CD4-positive, alpha-beta T cell treated with Interferon alpha-2 for 1 hour (primary cell): ENCODE measurements around the gene UEVLD.
"Not testable (repeated sequence)": the region's sequence is repeated elsewhere in the genome, so short reads cannot be mapped to it uniquely, and the experiment has no call there.

Source experiments
- DNase-seq, 2 donors: peaks; one replicate each; pipeline ENCODE4 v3.0.0-alpha.2; 2020 to 2022

UEVLD gene

GRCh38 chr11:18588297-18589252 lies at the start of gene UEVLD:
Gene UEVLD (minus strand): TSS chr11:18588734. CDS start chr11:18588654, 80 bp downstream.
- DNase-seq = peak; percentile 75 to 80

- peak; percentile 98 to 99 for DNase-seq
Observed at GRCh38 chr11:18634140-18635032, 45.9 kb upstream of the UEVLD start, which contains the start of gene SPTY2D1. Gene SPTY2D1 (minus strand): TSS chr11:18634342. CDS start chr11:18634257, 85 bp downstream.

GRCh38 chr11:18633256-18634139 lies 45.0 kb upstream of the UEVLD start:
- DNase-seq = peak in 1 of 2 donors; percentile 31

- DNase-seq = no peak
Observed at GRCh38 chr11:18632841-18633240, 44.3 kb upstream of the UEVLD start.

GRCh38 chr11:18624161-18624560 lies 35.6 kb upstream of the UEVLD start:
- DNase-seq = no peak

- no peak for DNase-seq
Observed at GRCh38 chr11:18623707-18624106, 35.2 kb upstream of the UEVLD start.

- no peak for DNase-seq
Observed at GRCh38 chr11:18618342-18619025, 29.9 kb upstream of the UEVLD start.

GRCh38 chr11:18617688-18618341 lies 29.3 kb upstream of the UEVLD start:
- peak; percentile 47 to 79 for DNase-seq

- peak in 1 of 2 donors; percentile 19 for DNase-seq
Observed at GRCh38 chr11:18615628-18616392, 27.3 kb upstream of the UEVLD start.

GRCh38 chr11:18614667-18615066 lies 26.1 kb upstream of the UEVLD start:
- no peak for DNase-seq

- DNase-seq = no peak
Observed at GRCh38 chr11:18612394-18612793, 23.9 kb upstream of the UEVLD start.

- no peak for DNase-seq
Observed at GRCh38 chr11:18611196-18611595, 22.7 kb upstream of the UEVLD start.

- no peak for DNase-seq
Observed at GRCh38 chr11:18608376-18608775, 19.8 kb upstream of the UEVLD start.

- no peak for DNase-seq
Observed at GRCh38 chr11:18600915-18601569, 12.5 kb upstream of the UEVLD start.

- DNase-seq = no peak
Observed at GRCh38 chr11:18599739-18600230, 11.3 kb upstream of the UEVLD start, which contains the start of gene MISFA. Gene MISFA (plus strand): TSS chr11:18599789. CDS start chr11:18599929, 140 bp downstream.

GRCh38 chr11:18594999-18595749 lies 6.6 kb upstream of the UEVLD start:
- no peak for DNase-seq

- not testable (repeated sequence) for DNase-seq
Observed at GRCh38 chr11:18594088-18594487, 5.6 kb upstream of the UEVLD start.

GRCh38 chr11:18590571-18590970 lies 2.0 kb upstream of the UEVLD start:
- DNase-seq = peak in 1 of 2 donors; percentile 32

GRCh38 chr11:18581825-18582224 lies 6.7 kb downstream of the UEVLD start:
- no peak for DNase-seq
